HepG2 (cell line): ENCODE results near the gene MFSD8. TPM values are rescaled to one million over a fixed set of nuclear protein-coding genes. Genes with fewer than 3 reads are reported as not detected.
A peak's percentile ranks its signal among the peaks of the same experiment; 100 is the strongest.

ENCODE experiments used
- ADNP ChIP-seq: sonication (generic); formaldehyde crosslinking; IDR thresholded peaks from 2 replicates; pipeline ENCODE4 v1.4.0; 2020; ENCODE audit warnings: missing genetic modification reagents
- ATF2 ChIP-seq: sonication (generic); formaldehyde crosslinking; IDR thresholded peaks from 2 replicates; pipeline ENCODE4 v1.4.0; 2020; ENCODE audit warnings: missing genetic modification reagents
- FOSL1 ChIP-seq: sonication (generic); formaldehyde crosslinking; IDR thresholded peaks from 2 replicates; pipeline ENCODE4 v1.9.0; 2021; ENCODE audit warnings: missing genetic modification reagents, borderline replicate concordance
- FOXA3 ChIP-seq: IDR thresholded peaks from 2 replicates; pipeline ENCODE4 v1.6.1; 2016; ENCODE audit warnings: missing genetic modification reagents, missing compliant biosample characterization
- FUBP1 ChIP-seq: sonication (generic); formaldehyde crosslinking; IDR thresholded peaks from 2 replicates; pipeline ENCODE4 v1.5.1; 2020; ENCODE audit warnings: missing genetic modification reagents, mild to moderate bottlenecking, borderline replicate concordance
- GTF2F1 ChIP-seq: fragments of 150-350 bp; IDR thresholded peaks from 2 replicates; pipeline ENCODE4 v1.6.1; 2014; ENCODE audit warnings: low read length
- HMGA1 ChIP-seq: sonication (generic); formaldehyde crosslinking; conservative IDR thresholded peaks from 2 replicates; pipeline ENCODE4 v1.4.0; 2020; ENCODE audit warnings: missing genetic modification reagents
- IRF2 ChIP-seq: IDR thresholded peaks from 2 replicates; pipeline ENCODE4 v1.6.1; 2018; ENCODE audit warnings: missing genetic modification reagents, missing compliant biosample characterization
- ISX ChIP-seq: sonication (generic); formaldehyde crosslinking; conservative IDR thresholded peaks from 2 replicates; pipeline ENCODE4 v1.5.0; 2020; ENCODE audit warnings: missing genetic modification reagents
- MIXL1 ChIP-seq: IDR thresholded peaks from 2 replicates; pipeline ENCODE4 v1.6.1; 2016
- MTERF4 ChIP-seq: sonication (generic); formaldehyde crosslinking; IDR thresholded peaks from 2 replicates; pipeline ENCODE4 v1.8.0; 2023; ENCODE audit warnings: mild to moderate bottlenecking, missing genetic modification reagents
- RBFOX2 ChIP-seq: fragments of 200-400 bp; formaldehyde crosslinking; IDR thresholded peaks from 2 replicates; pipeline ENCODE4 v1.6.1; 2017; ENCODE audit warnings: low read depth, mild to moderate bottlenecking, low read length
- TBP ChIP-seq: sonication (generic); formaldehyde crosslinking; IDR thresholded peaks from 2 replicates; pipeline ENCODE4 v1.5.0; 2020; ENCODE audit warnings: missing genetic modification reagents
- ZFY ChIP-seq: sonication (generic); formaldehyde crosslinking; IDR thresholded peaks from 2 replicates; pipeline ENCODE4 v1.4.0; 2020; ENCODE audit warnings: missing genetic modification reagents
- ZFYVE20 ChIP-seq: sonication (generic); formaldehyde crosslinking; IDR thresholded peaks from 2 replicates; pipeline ENCODE4 v1.8.0; 2023; ENCODE audit warnings: low read depth, mild to moderate bottlenecking, moderate library complexity, missing genetic modification reagents, borderline replicate concordance
- ZKSCAN8 ChIP-seq: IDR thresholded peaks from 2 replicates; pipeline ENCODE4 v1.6.1; 2016; ENCODE audit warnings: borderline replicate concordance, missing genetic modification reagents, missing compliant biosample characterization
- ZNF124 ChIP-seq: sonication (generic); formaldehyde crosslinking; IDR thresholded peaks from 2 replicates; pipeline ENCODE4 v1.4.0; 2020; ENCODE audit warnings: missing genetic modification reagents
- ZNF20 ChIP-seq: sonication (generic); formaldehyde crosslinking; IDR thresholded peaks from 2 replicates; pipeline ENCODE4 v1.4.0; 2020; ENCODE audit warnings: mild to moderate bottlenecking, moderate library complexity, missing genetic modification reagents
- ZNF34 ChIP-seq: sonication (generic); formaldehyde crosslinking; IDR thresholded peaks from 2 replicates; pipeline ENCODE4 v1.4.0; 2020; ENCODE audit warnings: mild to moderate bottlenecking, missing genetic modification reagents, borderline replicate concordance
- ZNF510 ChIP-seq: sonication (generic); formaldehyde crosslinking; IDR thresholded peaks from 2 replicates; pipeline ENCODE4 v1.4.0; 2020; ENCODE audit warnings: low read depth, mild to moderate bottlenecking, missing genetic modification reagents
- ZNF550 ChIP-seq: sonication (generic); formaldehyde crosslinking; IDR thresholded peaks from 2 replicates; pipeline ENCODE4 v1.4.0; 2020; ENCODE audit warnings: mild to moderate bottlenecking, missing genetic modification reagents, borderline replicate concordance
- ZNF605 ChIP-seq: sonication (generic); formaldehyde crosslinking; IDR thresholded peaks from 2 replicates; pipeline ENCODE4 v1.8.0; 2022; ENCODE audit warnings: mild to moderate bottlenecking, missing genetic modification reagents
- ZNF703 ChIP-seq: sonication (generic); formaldehyde crosslinking; IDR thresholded peaks from 2 replicates; pipeline ENCODE4 v1.5.1; 2020; ENCODE audit warnings: missing genetic modification reagents, mild to moderate bottlenecking, moderate library complexity, borderline replicate concordance
- ZNF790 ChIP-seq: sonication (generic); formaldehyde crosslinking; IDR thresholded peaks from 2 replicates; pipeline ENCODE4 v1.8.0; 2022; ENCODE audit warnings: missing genetic modification reagents, mild to moderate bottlenecking, borderline replicate concordance
- polyA plus RNA-seq, 8 experiments: library from polyadenylated mRNA; depleted of rRNA in 3 of 8; stranded (reverse) in 7 of 8; unstranded in 1 of 8; fragments of >200 nt; fragmentation: Illumina TruSeq in 4 of 8; extraction: Trizol in 4 of 8; gene quantifications; 2 replicates each; pipeline versions ENCODE4 v1.2.1 to v1.2.3, GENCODE V29; 2011 to 2016; ENCODE audit warnings: low read depth in 4 of 8, missing spikeins in 1 of 8, mixed read lengths in 1 of 8; ENCODE audit not compliant: insufficient read depth in 1 of 8
- total RNA-seq, 5 experiments: library from RNA; depleted of rRNA; stranded (reverse); fragments of >200 nt; fragmentation: Illumina TruSeq; extraction: Trizol; gene quantifications; 2 replicates each; pipeline ENCODE4 v1.2.3, GENCODE V29; 2016; ENCODE audit warnings: low read depth in 1 of 5
- TF ChIP-seq, protein P1 (sequence below): fragments of 450-650 bp; IDR thresholded peaks from 2 replicates; pipeline ENCODE4 v1.6.1; 2017

The MFSD8 gene
- total and polyA plus RNA-seq, 2 of the 13 experiments (the other 11 are each of a cell fraction or from before 2014, with no cell fraction given): 24.8 to 25.5 TPM

- TF ChIP-seq RBFOX2: peak; percentile 79
- no peak for TF ChIP-seq ADNP (CRISPR knock-in tag)
- no peak for TF ChIP-seq ZFYVE20
- TF ChIP-seq ZNF790 (CRISPR knock-in tag): no peak
- no peak for TF ChIP-seq ZNF550 (CRISPR knock-in tag)
- TF ChIP-seq ZNF605 (CRISPR knock-in tag): peak; percentile 92
- TF ChIP-seq FOSL1 (CRISPR knock-in tag): no peak
- TF ChIP-seq MTERF4 (CRISPR knock-in tag): peak; percentile 90
- TF ChIP-seq GTF2F1: no peak
- no peak for TF ChIP-seq ZKSCAN8
- TF ChIP-seq ZNF34 (CRISPR knock-in tag): no peak
- TF ChIP-seq IRF2: no peak
- TF ChIP-seq ATF2 (CRISPR knock-in tag): peak; percentile 78
- no peak for TF ChIP-seq FUBP1 (CRISPR knock-in tag)
- TF ChIP-seq FOXA3 (CRISPR knock-in tag): no peak
- TF ChIP-seq ZNF20 (CRISPR knock-in tag): no peak
- TF ChIP-seq ISX (CRISPR knock-in tag): 0 out of 2 replicates have a peak, but pooled peaks have one; percentile 46
- peak; percentile 94 for TF ChIP-seq ZFY (CRISPR knock-in tag)
- no peak for TF ChIP-seq HMGA1 (CRISPR knock-in tag)
- TF ChIP-seq MIXL1 (CRISPR knock-in tag): peak; percentile 7; the same call in 1 of the 2 replicates
- 0 out of 2 replicates have a peak, but pooled peaks have one; percentile 64 for TF ChIP-seq ZNF510 (CRISPR knock-in tag)
- TF ChIP-seq, protein P1, sequence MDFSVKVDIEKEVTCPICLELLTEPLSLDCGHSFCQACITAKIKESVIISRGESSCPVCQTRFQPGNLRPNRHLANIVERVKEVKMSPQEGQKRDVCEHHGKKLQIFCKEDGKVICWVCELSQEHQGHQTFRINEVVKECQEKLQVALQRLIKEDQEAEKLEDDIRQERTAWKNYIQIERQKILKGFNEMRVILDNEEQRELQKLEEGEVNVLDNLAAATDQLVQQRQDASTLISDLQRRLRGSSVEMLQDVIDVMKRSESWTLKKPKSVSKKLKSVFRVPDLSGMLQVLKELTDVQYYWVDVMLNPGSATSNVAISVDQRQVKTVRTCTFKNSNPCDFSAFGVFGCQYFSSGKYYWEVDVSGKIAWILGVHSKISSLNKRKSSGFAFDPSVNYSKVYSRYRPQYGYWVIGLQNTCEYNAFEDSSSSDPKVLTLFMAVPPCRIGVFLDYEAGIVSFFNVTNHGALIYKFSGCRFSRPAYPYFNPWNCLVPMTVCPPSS: no peak
- TF ChIP-seq ZNF703 (CRISPR knock-in tag): no peak
- 0 out of 2 replicates have a peak, but pooled peaks have one; percentile 13 for TF ChIP-seq ZNF124 (CRISPR knock-in tag)
- TF ChIP-seq TBP (CRISPR knock-in tag): no peak
These were observed 84.0 kb downstream of the MFSD8 start, which contains the start of gene PLK4 (continued) for GRCh38 chr4:127880763-127881562.
